ENCODE results near the gene GRID2.

Gene GRID2

GRCh38 chr4:93776386-93777080 is 1472.8 kb downstream of the GRID2 start:
- H2BK5ac ChIP-seq (ENCODE audit: low read depth, low read length, poor library complexity): no peak overlapping the region
- H2BK120ac ChIP-seq (ENCODE audit: insufficient read depth, low read length, poor library complexity): no peak overlapping the region
- no peaks in the 10 kb centered on the region for H3K79me2 ChIP-seq (ENCODE audit: control insufficient read depth, insufficient read depth, low read length, poor library complexity)
- H3K18ac ChIP-seq (ENCODE audit: low read length): no peak overlapping the region
- H2AFZ ChIP-seq (ENCODE audit: insufficient read depth, low read length, poor library complexity): no peak overlapping the region
- no peak for DNase-seq
- no peak overlapping the region for H3K4me2 ChIP-seq (ENCODE audit: low read length)
- H3K36me3 ChIP-seq (ENCODE audit: control insufficient read depth in 1 of 2, insufficient read depth in 2 of 2, low read length in 2 of 2): no peaks in the 10 kb centered on the region
- WGBS (ENCODE audit: extremely low coverage, insufficient coverage, insufficient read length): no CpG with 5 or more reads among the region's 4 CpGs
- no peaks in the 10 kb centered on the region for H3K27me3 ChIP-seq (ENCODE audit: insufficient read depth, low read length)
- H2BK12ac ChIP-seq (ENCODE audit: low read length): no peak overlapping the region
- no peaks in the 10 kb centered on the region for H3K79me1 ChIP-seq (ENCODE audit: low read length)
- no peak overlapping the region for H3K9ac ChIP-seq (ENCODE audit: low read length)
- no peak overlapping the region for H4K8ac ChIP-seq (ENCODE audit: low read depth, low read length)
- H3K4me1 ChIP-seq (ENCODE audit: control insufficient read depth in 1 of 2, insufficient read depth in 2 of 2, low read length in 2 of 2): peaks cover 0 to 2% of the 10 kb centered on the region in 2 experiments
- no peak overlapping the region for H3K27ac ChIP-seq (ENCODE audit: low read depth, low read length)
- H3K4me3 ChIP-seq (ENCODE audit: low read depth, low read length): no peak overlapping the region
- H3K9me3 ChIP-seq (ENCODE audit: insufficient read depth, low read depth, low read length): no peaks in the 10 kb centered on the region
- H3K4ac ChIP-seq (ENCODE audit: low read depth, low read length): no peak overlapping the region
- no peak overlapping the region for H4K12ac ChIP-seq (ENCODE audit: low read depth, low read length)
- no peak overlapping the region for H2AK5ac ChIP-seq (ENCODE audit: low read length)
- H3K23ac ChIP-seq (ENCODE audit: low read length): no peak overlapping the region
- no peak overlapping the region for H4K91ac ChIP-seq (ENCODE audit: low read depth, low read length)
- no peak overlapping the region for H3K14ac ChIP-seq (ENCODE audit: low read length)

GRCh38 chr4:93777081-93777460 is 1473.3 kb downstream of the GRID2 start:
- peaks cover 0 to 2% of the 10 kb centered on the region in 2 experiments for H3K4me1 ChIP-seq (ENCODE audit: control insufficient read depth in 1 of 2, insufficient read depth in 2 of 2, low read length in 2 of 2)
- H2AK5ac ChIP-seq (ENCODE audit: low read length): no peak overlapping the region
- no peak overlapping the region for H3K4me3 ChIP-seq (ENCODE audit: low read depth, low read length)
- no peaks in the 10 kb centered on the region for H3K27me3 ChIP-seq (ENCODE audit: insufficient read depth, low read length)
- DNase-seq: peak in 1 of 2 donors; percentile 74
- H3K14ac ChIP-seq (ENCODE audit: low read length): no peak overlapping the region
- no peak overlapping the region for H2BK12ac ChIP-seq (ENCODE audit: low read length)
- no peaks in the 10 kb centered on the region for H3K9me3 ChIP-seq (ENCODE audit: insufficient read depth, low read depth, low read length)
- no peak overlapping the region for H2AFZ ChIP-seq (ENCODE audit: insufficient read depth, low read length, poor library complexity)
- no peak overlapping the region for H3K4ac ChIP-seq (ENCODE audit: low read depth, low read length)
- H3K23ac ChIP-seq (ENCODE audit: low read length): no peak overlapping the region
- H3K4me2 ChIP-seq (ENCODE audit: low read length): no peak overlapping the region
- no peak overlapping the region for H2BK5ac ChIP-seq (ENCODE audit: low read depth, low read length, poor library complexity)
- no peak overlapping the region for H3K9ac ChIP-seq (ENCODE audit: low read length)
- no peak overlapping the region for H3K27ac ChIP-seq (ENCODE audit: low read depth, low read length)
- no peaks in the 10 kb centered on the region for H3K79me1 ChIP-seq (ENCODE audit: low read length)
- no peak overlapping the region for H2BK120ac ChIP-seq (ENCODE audit: insufficient read depth, low read length, poor library complexity)
- H4K12ac ChIP-seq (ENCODE audit: low read depth, low read length): no peak overlapping the region
- H4K8ac ChIP-seq (ENCODE audit: low read depth, low read length): no peak overlapping the region
- H3K18ac ChIP-seq (ENCODE audit: low read length): no peak overlapping the region
- no peak overlapping the region for H4K91ac ChIP-seq (ENCODE audit: low read depth, low read length)
- H3K36me3 ChIP-seq (ENCODE audit: control insufficient read depth in 1 of 2, insufficient read depth in 2 of 2, low read length in 2 of 2): no peaks in the 10 kb centered on the region
- WGBS (ENCODE audit: extremely low coverage, insufficient coverage, insufficient read length): no CpG with 5 or more reads among the region's 1 CpG
- no peaks in the 10 kb centered on the region for H3K79me2 ChIP-seq (ENCODE audit: control insufficient read depth, insufficient read depth, low read length, poor library complexity)

DNA sequence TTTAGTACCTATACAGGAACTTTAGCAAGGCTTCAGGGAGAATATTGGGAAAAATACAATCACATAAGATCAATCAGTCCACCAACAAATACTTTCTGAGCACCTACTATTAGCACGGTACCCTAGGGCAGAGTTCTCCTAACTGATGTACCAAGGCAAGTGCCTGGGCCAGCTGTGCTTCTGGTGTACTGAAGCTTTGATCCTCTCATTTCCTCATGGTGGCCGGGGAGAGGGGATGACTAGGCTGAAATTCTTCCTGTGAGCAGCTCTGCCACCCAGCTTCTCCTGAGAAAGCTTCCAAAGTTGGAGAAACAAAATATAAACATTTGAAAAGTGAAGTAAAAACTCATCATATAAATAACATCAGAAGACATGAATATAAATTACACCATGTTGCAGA is 1475.5 kb downstream of the GRID2 start:
- no peak overlapping the region for H2AFZ ChIP-seq (ENCODE audit: insufficient read depth, low read length, poor library complexity)
- no peaks in the 10 kb centered on the region for H3K9me3 ChIP-seq (ENCODE audit: insufficient read depth, low read depth, low read length)
- no peak overlapping the region for H4K12ac ChIP-seq (ENCODE audit: low read depth, low read length)
- no peak overlapping the region for H2AK5ac ChIP-seq (ENCODE audit: low read length)
- no peak overlapping the region for H2BK12ac ChIP-seq (ENCODE audit: low read length)
- no peak overlapping the region for H2BK5ac ChIP-seq (ENCODE audit: low read depth, low read length, poor library complexity)
- H3K9ac ChIP-seq (ENCODE audit: low read length): no peak overlapping the region
- H3K23ac ChIP-seq (ENCODE audit: low read length): no peak overlapping the region
- H4K8ac ChIP-seq (ENCODE audit: low read depth, low read length): no peak overlapping the region
- no peak overlapping the region for H2BK120ac ChIP-seq (ENCODE audit: insufficient read depth, low read length, poor library complexity)
- H4K91ac ChIP-seq (ENCODE audit: low read depth, low read length): no peak overlapping the region
- no peak overlapping the region for H3K4me2 ChIP-seq (ENCODE audit: low read length)
- no peaks in the 10 kb centered on the region for H3K79me1 ChIP-seq (ENCODE audit: low read length)
- H3K27me3 ChIP-seq (ENCODE audit: insufficient read depth, low read length): no peaks in the 10 kb centered on the region
- H3K14ac ChIP-seq (ENCODE audit: low read length): no peak overlapping the region
- no peaks in the 10 kb centered on the region for H3K36me3 ChIP-seq (ENCODE audit: control insufficient read depth in 1 of 2, insufficient read depth in 2 of 2, low read length in 2 of 2)
- DNase-seq: no peak
- no CpG with 5 or more reads among the region's 2 CpGs for WGBS (ENCODE audit: extremely low coverage, insufficient coverage, insufficient read length)
- peaks cover 0 to 2% of the 10 kb centered on the region in 2 experiments for H3K4me1 ChIP-seq (ENCODE audit: control insufficient read depth in 1 of 2, insufficient read depth in 2 of 2, low read length in 2 of 2)
- H3K18ac ChIP-seq (ENCODE audit: low read length): no peak overlapping the region
- H3K79me2 ChIP-seq (ENCODE audit: control insufficient read depth, insufficient read depth, low read length, poor library complexity): no peaks in the 10 kb centered on the region
- H3K27ac ChIP-seq (ENCODE audit: low read depth, low read length): no peak overlapping the region
- no peak overlapping the region for H3K4ac ChIP-seq (ENCODE audit: low read depth, low read length)
- H3K4me3 ChIP-seq (ENCODE audit: low read depth, low read length): no peak overlapping the region

DNA sequence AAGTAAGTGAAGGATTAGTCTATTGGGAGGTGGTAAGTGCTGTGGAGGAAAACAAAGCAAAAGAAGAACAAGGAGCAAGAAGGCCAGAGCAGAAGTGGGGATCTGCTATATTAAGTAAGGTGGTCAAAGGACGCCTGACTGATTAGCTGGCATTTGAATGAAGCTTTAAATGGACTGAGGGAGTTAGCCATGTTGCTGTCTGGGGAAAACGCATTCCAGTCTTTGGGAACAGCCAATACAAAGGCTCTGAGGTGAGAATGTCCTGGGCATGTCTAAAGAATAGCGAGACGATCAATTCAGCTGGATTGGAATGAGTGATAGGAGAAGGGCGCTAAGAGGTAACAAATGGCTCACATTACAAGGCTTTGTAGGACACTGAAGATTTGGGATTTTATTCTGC is 1476.3 kb downstream of the GRID2 start:
- Histone ChIP-seq H2AK5ac (ENCODE audit: low read length) (no peak overlapping the region), H2BK12ac (ENCODE audit: low read length) (no peak overlapping the region), H3K9ac (ENCODE audit: low read length) (no peak overlapping the region), H3K4me3 (ENCODE audit: low read depth, low read length) (no peak overlapping the region), H2BK120ac (ENCODE audit: insufficient read depth, low read length, poor library complexity) (no peak overlapping the region), H3K79me2 (ENCODE audit: control insufficient read depth, insufficient read depth, low read length, poor library complexity) (no peaks in the 10 kb centered on the region), H4K12ac (ENCODE audit: low read depth, low read length) (no peak overlapping the region), H3K4me2 (ENCODE audit: low read length) (no peak overlapping the region), H3K27me3 (ENCODE audit: insufficient read depth, low read length) (no peaks in the 10 kb centered on the region), H2BK5ac (ENCODE audit: low read depth, low read length, poor library complexity) (no peak overlapping the region), H4K91ac (ENCODE audit: low read depth, low read length) (no peak overlapping the region), H3K18ac (ENCODE audit: low read length) (no peak overlapping the region), H3K27ac (ENCODE audit: low read depth, low read length) (no peak overlapping the region), H2AFZ (ENCODE audit: insufficient read depth, low read length, poor library complexity) (no peak overlapping the region), H3K23ac (ENCODE audit: low read length) (no peak overlapping the region), H3K36me3 (ENCODE audit: control insufficient read depth in 1 of 2, insufficient read depth in 2 of 2, low read length in 2 of 2) (no peaks in the 10 kb centered on the region), H3K9me3 (ENCODE audit: insufficient read depth, low read depth, low read length) (no peaks in the 10 kb centered on the region), H4K8ac (ENCODE audit: low read depth, low read length) (no peak overlapping the region), H3K4ac (ENCODE audit: low read depth, low read length) (no peak overlapping the region), H3K79me1 (ENCODE audit: low read length) (no peaks in the 10 kb centered on the region), H3K14ac (ENCODE audit: low read length) (no peak overlapping the region), H3K4me1 (ENCODE audit: control insufficient read depth in 1 of 2, insufficient read depth in 2 of 2, low read length in 2 of 2) (peaks cover 0 to 2% of the 10 kb centered on the region in 2 experiments)
- WGBS (ENCODE audit: extremely low coverage, insufficient coverage, insufficient read length): no CpG with 5 or more reads among the region's 5 CpGs
- no peak for DNase-seq

Data from trophoblast cell (in vitro differentiated cells and primary cell).